WERI-Rb-1 (cell line): ENCODE measurements around the gene ACSBG1.

Experiments
- DNase-seq: peaks from one replicate; pipeline ENCODE4 v3.0.0-alpha.2; 2020
- H3K27ac ChIP-seq: fragments of 250-450 bp; sonication (Bioruptor Pico); 2 replicates; pipeline ENCODE4 v1.5.1; 2020; ENCODE audit warnings: mild to moderate bottlenecking, moderate library complexity
- H3K27me3 ChIP-seq: fragments of 250-450 bp; sonication (Bioruptor Pico); 2 replicates; pipeline ENCODE4 v1.5.1; 2021; ENCODE audit warnings: mild to moderate bottlenecking, low read depth, moderate library complexity; ENCODE audit not compliant: insufficient read depth, severe bottlenecking
- H3K36me3 ChIP-seq: fragments of 250-450 bp; sonication (Bioruptor Pico); 2 replicates; pipeline ENCODE4 v1.5.1; 2020; ENCODE audit warnings: mild to moderate bottlenecking, moderate library complexity
- H3K4me3 ChIP-seq: 2 replicates; pipeline ENCODE4 v1.5.1; 2011; ENCODE audit warnings: low read depth, mild to moderate bottlenecking, control low read depth, low read length
- H3K9me3 ChIP-seq: fragments of 250-450 bp; sonication (Bioruptor Pico); 2 replicates; pipeline ENCODE4 v1.5.1; 2021; ENCODE audit warnings: mild to moderate bottlenecking, moderate library complexity; ENCODE audit not compliant: severe bottlenecking
- CTCF ChIP-seq: IDR thresholded peaks from 2 replicates; pipeline ENCODE4 v1.5.1; 2011; ENCODE audit warnings: low read depth, mild to moderate bottlenecking, control low read depth, inconsistent platforms, low read length

Gene ACSBG1

DNA sequence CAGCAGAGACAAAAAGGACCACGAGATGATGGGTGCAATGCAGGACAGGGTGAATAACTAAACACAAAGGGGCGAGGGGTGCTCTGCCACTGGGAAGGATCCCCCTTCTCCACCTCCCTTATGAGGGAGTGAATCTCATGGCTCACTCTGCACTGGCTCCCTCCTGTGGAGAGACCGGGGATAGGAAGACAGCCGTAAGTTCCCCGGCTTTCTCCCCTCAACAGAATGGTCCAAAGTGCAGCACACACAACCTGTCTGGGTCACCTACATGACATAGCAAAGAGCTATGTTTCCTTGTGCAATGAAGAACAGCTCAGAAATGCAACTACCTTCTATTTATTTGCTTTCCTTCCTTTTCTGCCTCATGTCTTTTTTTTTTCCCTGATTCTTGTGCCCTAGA is 7.8 kb upstream of the ACSBG1 start:
- H3K27ac ChIP-seq = no peak overlapping the region
- no peaks in the 10 kb centered on the region for H3K9me3 ChIP-seq
- H3K36me3 ChIP-seq = no peaks in the 10 kb centered on the region
- no peaks in the 10 kb centered on the region for H3K27me3 ChIP-seq
- TF ChIP-seq CTCF = peak; percentile 80
- DNase-seq = peak; percentile 46
- H3K4me3 ChIP-seq = no peak overlapping the region

GRCh38 chr15:78241017-78241416 is 6.7 kb upstream of the ACSBG1 start:
- Histone ChIP-seq H3K27me3 (no peaks in the 10 kb centered on the region), H3K9me3 (no peaks in the 10 kb centered on the region), H3K27ac (no peak overlapping the region), H3K36me3 (no peaks in the 10 kb centered on the region), H3K4me3 (no peak overlapping the region)
- TF ChIP-seq CTCF = peak; percentile 90
- peak; percentile 87 for DNase-seq

DNA sequence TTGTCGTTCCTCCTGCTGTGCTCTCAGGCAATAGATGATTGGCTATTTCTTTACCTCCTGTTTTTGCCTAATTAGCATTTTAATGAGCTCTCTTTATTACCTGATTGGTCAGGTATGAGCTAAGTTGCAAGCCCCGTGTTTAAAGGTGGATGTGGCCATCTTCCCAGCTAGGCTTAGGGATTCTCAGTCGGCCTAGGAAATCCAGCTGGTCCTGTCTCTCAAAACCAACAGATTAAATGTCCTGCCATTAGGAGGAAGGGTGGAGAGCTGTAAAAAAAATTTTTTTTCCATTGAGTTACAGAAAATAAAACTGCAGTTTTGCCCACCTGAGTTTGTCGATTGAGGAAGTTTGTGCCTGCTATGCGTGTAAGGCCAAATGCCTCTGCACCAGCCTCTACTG is 5.4 kb upstream of the ACSBG1 start:
- no peak overlapping the region for H3K27ac ChIP-seq
- no peak overlapping the region for H3K4me3 ChIP-seq
- TF ChIP-seq CTCF = no peak
- H3K9me3 ChIP-seq = no peaks in the 10 kb centered on the region
- no peaks in the 10 kb centered on the region for H3K36me3 ChIP-seq
- no peaks in the 10 kb centered on the region for H3K27me3 ChIP-seq
- no peak for DNase-seq

- no peak for DNase-seq
- Histone ChIP-seq H3K27ac (no peak overlapping the region), H3K27me3 (no peaks in the 10 kb centered on the region), H3K9me3 (no peaks in the 10 kb centered on the region), H3K4me3 (no peak overlapping the region), H3K36me3 (no peaks in the 10 kb centered on the region)
- TF ChIP-seq CTCF = no peak
Measured at GRCh38 chr15:78237146-78237545, 2.8 kb upstream of the ACSBG1 start.

DNA sequence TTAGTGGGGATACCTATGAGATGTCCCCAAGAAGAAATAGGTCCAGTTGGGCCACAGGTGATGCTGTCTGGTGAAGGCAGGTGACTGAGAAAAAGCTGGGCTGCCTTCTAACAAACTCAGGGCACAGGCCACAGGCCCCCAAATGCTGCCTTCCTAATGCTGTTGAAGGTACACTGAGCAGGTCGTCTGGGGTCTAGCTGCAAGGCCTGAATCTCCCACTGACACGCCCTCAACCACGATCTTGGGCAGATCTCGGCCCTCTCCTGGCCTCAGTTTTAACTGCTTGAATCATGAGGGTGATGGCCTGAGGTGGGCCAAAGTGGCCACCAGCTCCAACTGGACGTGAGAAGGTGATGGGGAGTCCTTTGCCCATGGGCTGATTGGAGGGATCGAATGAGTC is 2.1 kb upstream of the ACSBG1 start:
- H3K4me3 ChIP-seq = no peak overlapping the region
- H3K27ac ChIP-seq = no peak overlapping the region
- no peaks in the 10 kb centered on the region for H3K36me3 ChIP-seq
- H3K9me3 ChIP-seq = no peaks in the 10 kb centered on the region
- no peak for TF ChIP-seq CTCF
- no peaks in the 10 kb centered on the region for H3K27me3 ChIP-seq
- no peak for DNase-seq

DNA sequence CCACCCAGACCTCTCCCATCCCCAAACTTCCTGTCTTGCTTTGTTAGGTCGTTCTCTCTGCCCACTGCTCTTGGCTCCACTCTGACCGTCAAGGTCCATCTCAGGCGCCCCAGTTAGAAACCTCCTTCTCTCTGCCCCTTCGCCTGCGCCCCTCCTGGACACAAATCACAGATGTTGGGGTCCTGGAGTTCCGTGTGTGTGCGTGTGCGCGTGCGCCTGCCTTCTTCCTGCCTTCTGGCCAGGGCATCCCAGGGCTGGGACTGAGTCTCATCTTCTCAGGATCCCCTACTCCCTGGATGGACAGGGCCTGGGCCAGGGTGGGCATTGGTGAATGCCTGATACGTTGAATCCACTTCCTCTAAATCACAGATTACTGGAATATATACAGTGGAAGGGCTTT is 869 bp downstream of the ACSBG1 start:
- Histone ChIP-seq H3K27ac (no peak overlapping the region), H3K36me3 (no peaks in the 10 kb centered on the region), H3K27me3 (no peaks in the 10 kb centered on the region), H3K4me3 (no peak overlapping the region), H3K9me3 (no peaks in the 10 kb centered on the region)
- no peak for TF ChIP-seq CTCF
- DNase-seq = no peak
